Measurements from ENCODE around the gene OR4D2.

Gene OR4D2

DNA sequence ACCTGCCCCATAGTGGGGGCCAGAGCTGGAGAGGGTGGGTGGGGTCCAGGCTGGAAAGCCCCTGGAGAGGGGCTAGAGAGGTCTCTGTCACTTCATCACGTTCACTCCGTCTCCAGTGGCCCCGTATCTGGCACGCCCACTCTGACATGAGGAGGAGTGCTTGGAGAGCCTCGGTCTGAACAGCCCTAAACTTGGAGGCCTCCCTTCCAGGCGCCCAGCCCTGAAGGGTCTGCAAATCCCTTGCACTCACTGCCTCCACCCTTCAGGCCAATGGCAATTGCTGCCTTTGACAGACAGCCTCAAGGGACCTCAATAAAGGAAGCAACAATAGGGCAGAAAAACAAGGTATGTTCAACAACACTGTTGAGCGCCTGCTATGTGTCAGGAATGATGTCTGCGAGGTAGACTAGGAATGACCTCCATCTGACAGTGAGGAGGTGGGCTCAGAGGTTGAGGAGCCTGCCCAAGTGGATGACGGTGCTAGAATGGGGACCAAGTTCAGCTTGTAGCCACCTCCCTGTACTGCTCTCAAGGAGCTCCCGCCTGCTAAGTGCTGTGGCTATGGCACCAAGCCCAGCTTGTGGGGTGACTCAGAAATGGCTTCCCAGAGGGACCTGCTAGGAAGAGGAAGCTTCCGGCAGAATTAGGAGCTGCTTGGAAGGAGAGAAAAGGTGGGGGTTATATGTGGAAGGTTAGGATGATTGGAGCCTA is 22.8 kb downstream of the OR4D2 start (continued):
- no peak for TF ChIP-seq TRIM28 (IDR thresholded peaks at IDR 0.05; ENCODE audit: borderline replicate concordance, low read length)

DNA sequence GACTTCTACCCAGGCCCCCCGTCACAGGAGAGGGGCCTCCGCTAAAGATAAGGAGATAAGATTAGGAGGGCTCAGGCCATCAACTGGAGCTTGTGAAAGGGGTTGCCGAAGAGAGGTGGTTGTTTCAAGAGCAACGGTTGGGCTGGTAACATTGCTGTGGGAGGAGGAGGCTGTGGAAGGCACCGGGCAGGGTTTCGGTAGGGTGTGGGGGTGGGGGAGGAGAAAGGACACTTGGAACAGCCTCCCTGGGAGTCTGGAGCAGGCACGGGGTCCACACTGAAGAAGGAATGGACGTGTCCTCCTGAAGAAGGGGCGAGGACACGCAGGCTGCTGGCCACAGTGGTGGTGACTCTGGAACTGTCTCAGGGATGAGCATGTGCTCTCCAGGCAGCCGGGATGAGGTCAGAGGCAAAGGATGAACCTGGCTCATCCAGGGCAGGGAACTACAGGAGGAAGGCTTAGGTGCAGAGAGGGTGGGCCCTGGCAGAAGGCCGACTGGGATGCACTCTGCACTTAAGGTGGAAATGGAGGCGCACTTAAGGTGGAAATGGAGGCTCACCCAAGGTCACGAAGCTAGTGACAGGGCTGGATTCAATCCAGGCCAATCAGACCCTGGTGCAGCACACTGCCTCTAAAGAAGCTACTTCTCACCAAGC is 24.6 kb downstream of the OR4D2 start:
- no peak overlapping the region for H3K27ac ChIP-seq (ENCODE audit: extremely low read depth, low read depth, low read length)
- POLR2A ChIA-PET, result no interaction called here
- H3K4me3 ChIP-seq (ENCODE audit: low read depth, low read length), result no peak overlapping the region
- TF ChIP-seq ZNF266 (tag by site-specific recombination; IDR thresholded peaks at IDR 0.05; ENCODE audit: low read depth) (no peak), SP3 (tag by site-specific recombination; IDR thresholded peaks at IDR 0.05) (peak; percentile 37), ZNF449 (tag by site-specific recombination; IDR thresholded peaks at IDR 0.05) (peak; percentile 88), KLF16 (tag by site-specific recombination; IDR thresholded peaks at IDR 0.05) (no peak), ZFHX2 (tag by site-specific recombination; conservative IDR thresholded peaks at IDR 0.05) (peak; percentile 57; the same call in 1 of the 2 replicates), ZBTB17 (tag by site-specific recombination; IDR thresholded peaks at IDR 0.05) (0 out of 2 replicates have a peak, but pooled peaks have one; percentile 46), EGR2 (tag by site-specific recombination; IDR thresholded peaks at IDR 0.05; ENCODE audit: low read depth) (peak; percentile 26; the same call in 1 of the 2 replicates), ZNF174 (tag by site-specific recombination; IDR thresholded peaks at IDR 0.05) (no peak), GLI4 (tag by site-specific recombination; IDR thresholded peaks at IDR 0.05) (no peak), ZFP69B (tag by site-specific recombination; IDR thresholded peaks at IDR 0.05) (peak; percentile 56; the same call in 1 of the 2 replicates), ZNF660 (tag by site-specific recombination; IDR thresholded peaks at IDR 0.05) (no peak), ZNF747 (tag by site-specific recombination; IDR thresholded peaks at IDR 0.05) (no peak), ZBTB48 (tag by site-specific recombination; IDR thresholded peaks at IDR 0.05) (no peak), ZBTB20 (tag by site-specific recombination; IDR thresholded peaks at IDR 0.05) (peak; percentile 34; the same call in 1 of the 2 replicates), ZNF626 (tag by site-specific recombination; IDR thresholded peaks at IDR 0.05) (no peak), KLF17 (tag by site-specific recombination; IDR thresholded peaks at IDR 0.05) (peak; percentile 63; the same call in 1 of the 2 replicates), ZNF768 (tag by site-specific recombination; IDR thresholded peaks at IDR 0.05) (no peak), PRDM1 (tag by site-specific recombination; IDR thresholded peaks at IDR 0.05) (no peak), SETDB1 (IDR thresholded peaks at IDR 0.05; ENCODE audit: insufficient read length, low read length) (no peak), ZNF341 (tag by site-specific recombination; IDR thresholded peaks at IDR 0.05; ENCODE audit: low read depth) (peak; percentile 68; the same call in 1 of the 2 replicates), ZFP41 (tag by site-specific recombination; IDR thresholded peaks at IDR 0.05; ENCODE audit: borderline replicate concordance) (no peak), ZNF76 (tag by site-specific recombination; IDR thresholded peaks at IDR 0.05; ENCODE audit: borderline replicate concordance, low read depth) (no peak)
- TF ChIP-seq, protein P1, sequence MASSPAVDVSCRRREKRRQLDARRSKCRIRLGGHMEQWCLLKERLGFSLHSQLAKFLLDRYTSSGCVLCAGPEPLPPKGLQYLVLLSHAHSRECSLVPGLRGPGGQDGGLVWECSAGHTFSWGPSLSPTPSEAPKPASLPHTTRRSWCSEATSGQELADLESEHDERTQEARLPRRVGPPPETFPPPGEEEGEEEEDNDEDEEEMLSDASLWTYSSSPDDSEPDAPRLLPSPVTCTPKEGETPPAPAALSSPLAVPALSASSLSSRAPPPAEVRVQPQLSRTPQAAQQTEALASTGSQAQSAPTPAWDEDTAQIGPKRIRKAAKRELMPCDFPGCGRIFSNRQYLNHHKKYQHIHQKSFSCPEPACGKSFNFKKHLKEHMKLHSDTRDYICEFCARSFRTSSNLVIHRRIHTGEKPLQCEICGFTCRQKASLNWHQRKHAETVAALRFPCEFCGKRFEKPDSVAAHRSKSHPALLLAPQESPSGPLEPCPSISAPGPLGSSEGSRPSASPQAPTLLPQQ (tag by site-specific recombination; IDR thresholded peaks at IDR 0.05), result peak; percentile 78
- no peaks in the 10 kb centered on the region for H3K9me3 ChIP-seq (ENCODE audit: control insufficient read depth, insufficient read depth, low read depth, low read length)
- no peaks in the 10 kb centered on the region for H3K4me1 ChIP-seq (ENCODE audit: control insufficient read depth, insufficient read depth, low read length)
- CTCF ChIA-PET, result interaction anchor here (3.2 kb wide), 1 partner anchor 9 kb away, joined by 24 read pairs; no protein-coding TSS in a partner anchor
- no peaks in the 10 kb centered on the region for H3K36me3 ChIP-seq (ENCODE audit: control insufficient read depth in 2 of 2, insufficient read depth in 1 of 2, low read length in 2 of 2)

Measured in HEK293 (cell line).